ENCODE measurements around the gene TYW5. TPM values are rescaled to one million over a fixed set of nuclear protein-coding genes. Genes with fewer than 3 reads are reported as not detected.

The TYW5 gene
- polyA plus RNA-seq, 1 of the 3 experiments (the other 2 are of a cell fraction), result 3.6 TPM

DNA sequence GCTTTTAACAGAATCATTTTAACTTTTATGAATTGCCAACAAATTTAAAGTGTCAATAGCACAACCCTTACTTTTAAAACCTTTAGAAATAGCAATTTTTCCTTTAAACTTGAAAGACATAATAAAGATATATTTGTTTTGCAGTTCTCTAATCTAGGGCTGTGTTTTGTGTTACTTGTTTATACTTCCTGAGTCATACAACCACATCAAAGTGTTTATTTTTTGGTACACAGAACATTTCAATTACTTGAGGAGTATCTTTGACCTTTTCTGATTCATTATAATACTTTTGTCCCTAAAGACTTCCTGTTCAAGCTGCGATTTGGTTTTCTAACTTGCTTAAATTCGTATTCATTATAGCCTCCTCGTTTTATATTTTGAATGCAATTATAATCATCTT is 21.8 kb downstream of the TYW5 start:
- Histone ChIP-seq H3K79me2 (ENCODE audit: insufficient read depth) (peaks cover 18% of the 10 kb centered on the region), H3K4me2 (no peak overlapping the region), H3K4me3 (ENCODE audit: low read depth in 2 of 2, low read length in 1 of 2) (no peak overlapping the region), H2AFZ (ENCODE audit: low read depth) (no peak overlapping the region), H3K27ac (ENCODE audit: low read depth in 2 of 2, low read length in 1 of 2) (no peak overlapping the region), H4K20me1 (ENCODE audit: insufficient read depth) (no peaks in the 10 kb centered on the region), H3K9ac (no peak overlapping the region), H3F3A (replicated peaks; ENCODE audit: insufficient read depth) (peaks cover 27% of the 10 kb centered on the region), H3K36me3 (replicated peaks in 1 of 2; ENCODE audit: control insufficient read depth in 1 of 2, insufficient read depth in 2 of 2, low read length in 1 of 2) (peaks cover 56 to 68% of the 10 kb centered on the region in 2 experiments), H3K9me2 (no peaks in the 10 kb centered on the region), H3K9me3 (no peaks in the 10 kb centered on the region), H3K4me1 (ENCODE audit: control insufficient read depth in 1 of 2, insufficient read depth in 2 of 2, low read depth in 1 of 2, low read length in 1 of 2) (peaks cover 0 to 8% of the 10 kb centered on the region in 2 experiments; a peak in 1 of 4 replicates), H3K27me3 (ENCODE audit: insufficient read depth) (no peaks in the 10 kb centered on the region)
- WGBS (ENCODE audit: low lambda C conversion rate), result 87% methylated on average over 3 of the region's 3 CpGs
- ChIA-PET CTCF (interaction anchor here (0.7 kb wide), 1 partner anchor 104 kb away, joined by 3 read pairs; no protein-coding TSS in a partner anchor), POLR2A (interaction anchor here (0.6 kb wide), 1 partner anchor 1730 kb away, joined by 3 read pairs; no protein-coding TSS in a partner anchor)
- DNase-seq, result no peak
- TF ChIP-seq NRF1 (IDR thresholded peaks at IDR 0.05; ENCODE audit: low read depth, low read length) (no peak), FOSL2 (IDR thresholded peaks at IDR 0.05; ENCODE audit: borderline replicate concordance, low read depth) (no peak), SMC3 (IDR thresholded peaks at IDR 0.05; ENCODE audit: low read depth, low read length) (no peak), RCOR1 (IDR thresholded peaks at IDR 0.05; ENCODE audit: low read length) (no peak), TAF1 (IDR thresholded peaks at IDR 0.05; ENCODE audit: borderline replicate concordance, low read depth, low read length) (no peak), RXRA (IDR thresholded peaks at IDR 0.05; ENCODE audit: borderline replicate concordance, low read depth) (no peak), NFIC (IDR thresholded peaks at IDR 0.05; ENCODE audit: borderline replicate concordance) (no peak), FOXJ3 (CRISPR knock-in tag; IDR thresholded peaks at IDR 0.05) (no peak), MXI1 (IDR thresholded peaks at IDR 0.05; ENCODE audit: low read depth, low read length) (no peak), FOXM1 (IDR thresholded peaks at IDR 0.05; ENCODE audit: low read depth) (no peak), GABPA (IDR thresholded peaks at IDR 0.05; ENCODE audit: low read depth) (no peak), MEF2A (IDR thresholded peaks at IDR 0.05; ENCODE audit: borderline replicate concordance, low read depth) (no peak)
- TF ChIP-seq, protein P1, sequence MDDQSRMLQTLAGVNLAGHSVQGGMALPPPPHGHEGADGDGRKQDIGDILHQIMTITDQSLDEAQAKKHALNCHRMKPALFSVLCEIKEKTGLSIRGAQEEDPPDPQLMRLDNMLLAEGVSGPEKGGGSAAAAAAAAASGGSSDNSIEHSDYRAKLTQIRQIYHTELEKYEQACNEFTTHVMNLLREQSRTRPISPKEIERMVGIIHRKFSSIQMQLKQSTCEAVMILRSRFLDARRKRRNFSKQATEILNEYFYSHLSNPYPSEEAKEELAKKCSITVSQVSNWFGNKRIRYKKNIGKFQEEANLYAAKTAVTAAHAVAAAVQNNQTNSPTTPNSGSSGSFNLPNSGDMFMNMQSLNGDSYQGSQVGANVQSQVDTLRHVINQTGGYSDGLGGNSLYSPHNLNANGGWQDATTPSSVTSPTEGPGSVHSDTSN (IDR thresholded peaks at IDR 0.05), result no peak
- TF ChIP-seq, protein P2, sequence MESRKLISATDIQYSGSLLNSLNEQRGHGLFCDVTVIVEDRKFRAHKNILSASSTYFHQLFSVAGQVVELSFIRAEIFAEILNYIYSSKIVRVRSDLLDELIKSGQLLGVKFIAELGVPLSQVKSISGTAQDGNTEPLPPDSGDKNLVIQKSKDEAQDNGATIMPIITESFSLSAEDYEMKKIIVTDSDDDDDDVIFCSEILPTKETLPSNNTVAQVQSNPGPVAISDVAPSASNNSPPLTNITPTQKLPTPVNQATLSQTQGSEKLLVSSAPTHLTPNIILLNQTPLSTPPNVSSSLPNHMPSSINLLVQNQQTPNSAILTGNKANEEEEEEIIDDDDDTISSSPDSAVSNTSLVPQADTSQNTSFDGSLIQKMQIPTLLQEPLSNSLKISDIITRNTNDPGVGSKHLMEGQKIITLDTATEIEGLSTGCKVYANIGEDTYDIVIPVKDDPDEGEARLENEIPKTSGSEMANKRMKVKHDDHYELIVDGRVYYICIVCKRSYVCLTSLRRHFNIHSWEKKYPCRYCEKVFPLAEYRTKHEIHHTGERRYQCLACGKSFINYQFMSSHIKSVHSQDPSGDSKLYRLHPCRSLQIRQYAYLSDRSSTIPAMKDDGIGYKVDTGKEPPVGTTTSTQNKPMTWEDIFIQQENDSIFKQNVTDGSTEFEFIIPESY (IDR thresholded peaks at IDR 0.05; ENCODE audit: borderline replicate concordance, low read depth), result no peak
- TF ChIP-seq, protein P3, sequence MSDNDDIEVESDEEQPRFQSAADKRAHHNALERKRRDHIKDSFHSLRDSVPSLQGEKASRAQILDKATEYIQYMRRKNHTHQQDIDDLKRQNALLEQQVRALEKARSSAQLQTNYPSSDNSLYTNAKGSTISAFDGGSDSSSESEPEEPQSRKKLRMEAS (IDR thresholded peaks at IDR 0.05; ENCODE audit: low read depth), result no peak

DNA sequence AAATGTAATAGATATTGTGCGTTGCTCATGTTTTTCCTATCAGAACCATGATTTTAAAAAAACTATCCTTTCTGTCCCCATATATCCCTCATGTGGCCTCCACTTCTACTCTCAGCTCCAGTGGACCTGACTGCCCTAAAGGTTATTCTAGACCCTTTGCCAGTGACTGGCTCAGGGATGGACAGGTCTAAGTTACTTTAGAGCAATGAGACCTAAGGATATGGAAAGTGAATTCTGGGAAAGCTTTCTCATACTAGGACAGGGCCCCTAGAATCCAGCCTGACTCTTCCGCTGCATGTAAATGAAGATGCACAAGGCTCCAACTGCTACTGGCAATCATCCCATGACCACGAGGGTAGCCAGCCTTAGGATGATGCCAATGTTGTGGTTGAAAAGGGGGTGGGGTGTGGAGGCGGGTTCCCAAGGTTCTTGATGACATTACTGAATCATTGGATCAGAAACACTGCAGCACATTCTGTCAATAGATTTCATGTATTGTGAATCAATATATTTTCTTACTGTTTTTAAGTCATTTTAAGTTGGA is 22.9 kb downstream of the TYW5 start:
- peaks cover 33% of the 10 kb centered on the region for H3F3A ChIP-seq (replicated peaks; ENCODE audit: insufficient read depth)
- no peak for DNase-seq
- no peaks in the 10 kb centered on the region for H3K9me3 ChIP-seq
- no peak overlapping the region for H3K27ac ChIP-seq (ENCODE audit: low read depth in 2 of 2, low read length in 1 of 2)
- H3K4me3 ChIP-seq (ENCODE audit: low read depth in 2 of 2, low read length in 1 of 2), result no peak overlapping the region
- CTCF ChIA-PET, result no interaction called here
- POLR2A ChIA-PET, result no interaction called here
- H3K36me3 ChIP-seq (replicated peaks in 1 of 2; ENCODE audit: control insufficient read depth in 1 of 2, insufficient read depth in 2 of 2, low read length in 1 of 2), result peaks cover 56 to 74% of the 10 kb centered on the region in 2 experiments
- H3K9ac ChIP-seq, result no peak overlapping the region
- peaks cover 0 to 8% of the 10 kb centered on the region in 2 experiments; a peak in 1 of 4 replicates for H3K4me1 ChIP-seq (ENCODE audit: control insufficient read depth in 1 of 2, insufficient read depth in 2 of 2, low read depth in 1 of 2, low read length in 1 of 2)
- no peak overlapping the region for H3K4me2 ChIP-seq
- H4K20me1 ChIP-seq (ENCODE audit: insufficient read depth), result no peaks in the 10 kb centered on the region
- H2AFZ ChIP-seq (ENCODE audit: low read depth), result no peak overlapping the region
- H3K9me2 ChIP-seq, result no peaks in the 10 kb centered on the region
- H3K27me3 ChIP-seq (ENCODE audit: insufficient read depth), result no peaks in the 10 kb centered on the region
- 81% methylated on average over 4 of the region's 4 CpGs for WGBS (ENCODE audit: low lambda C conversion rate)
- peaks cover 27% of the 10 kb centered on the region for H3K79me2 ChIP-seq (ENCODE audit: insufficient read depth)
- TF ChIP-seq NRF1 (IDR thresholded peaks at IDR 0.05; ENCODE audit: low read depth, low read length) (no peak), EZH2phosphoT487 (IDR thresholded peaks at IDR 0.05; ENCODE audit: borderline replicate concordance, low read depth) (no peak), TAF1 (IDR thresholded peaks at IDR 0.05; ENCODE audit: borderline replicate concordance, low read depth, low read length) (no peak), TCF12 (IDR thresholded peaks at IDR 0.05) (no peak), NFIC (IDR thresholded peaks at IDR 0.05; ENCODE audit: borderline replicate concordance) (no peak), CHD2 (IDR thresholded peaks at IDR 0.05; ENCODE audit: low read length, partially characterized antibody) (no peak), POLR2AphosphoS5 (IDR thresholded peaks at IDR 0.05; ENCODE audit: low read depth, low read length) (no peak)
- TF ChIP-seq, protein P2 (IDR thresholded peaks at IDR 0.05; ENCODE audit: borderline replicate concordance, low read depth), result no peak
- TF ChIP-seq, protein P3 (IDR thresholded peaks at IDR 0.05; ENCODE audit: low read depth), result no peak
- TF ChIP-seq, protein P4, sequence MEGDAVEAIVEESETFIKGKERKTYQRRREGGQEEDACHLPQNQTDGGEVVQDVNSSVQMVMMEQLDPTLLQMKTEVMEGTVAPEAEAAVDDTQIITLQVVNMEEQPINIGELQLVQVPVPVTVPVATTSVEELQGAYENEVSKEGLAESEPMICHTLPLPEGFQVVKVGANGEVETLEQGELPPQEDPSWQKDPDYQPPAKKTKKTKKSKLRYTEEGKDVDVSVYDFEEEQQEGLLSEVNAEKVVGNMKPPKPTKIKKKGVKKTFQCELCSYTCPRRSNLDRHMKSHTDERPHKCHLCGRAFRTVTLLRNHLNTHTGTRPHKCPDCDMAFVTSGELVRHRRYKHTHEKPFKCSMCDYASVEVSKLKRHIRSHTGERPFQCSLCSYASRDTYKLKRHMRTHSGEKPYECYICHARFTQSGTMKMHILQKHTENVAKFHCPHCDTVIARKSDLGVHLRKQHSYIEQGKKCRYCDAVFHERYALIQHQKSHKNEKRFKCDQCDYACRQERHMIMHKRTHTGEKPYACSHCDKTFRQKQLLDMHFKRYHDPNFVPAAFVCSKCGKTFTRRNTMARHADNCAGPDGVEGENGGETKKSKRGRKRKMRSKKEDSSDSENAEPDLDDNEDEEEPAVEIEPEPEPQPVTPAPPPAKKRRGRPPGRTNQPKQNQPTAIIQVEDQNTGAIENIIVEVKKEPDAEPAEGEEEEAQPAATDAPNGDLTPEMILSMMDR (IDR thresholded peaks at IDR 0.05), result no peak
